BJ (cell line): ENCODE data around the gene ALPK1. TPM values are rescaled to one million over a fixed set of nuclear protein-coding genes. Genes with fewer than 3 reads are reported as not detected.

Experiments used
- polyA plus RNA-seq: library from polyadenylated mRNA; depleted of rRNA; stranded (reverse); fragments of >200 nt; gene quantifications from 2 replicates; pipeline ENCODE4 v1.2.3, GENCODE V29; 2011; rRNA removed

The ALPK1 gene
- polyA plus RNA-seq, 1 experiment: 7.6 TPM

Other genes with a start within 250 kb of the ALPK1 start
- 0.45 and 0.91 TPM in 2 replicates for gene FAM241A, start 151.9 kb upstream of the ALPK1 start, polyA plus RNA-seq
- gene AP1AR, start 65.6 kb upstream of the ALPK1 start, polyA plus RNA-seq: 3.3 and 8.3 TPM in 2 replicates
- 2.2 and 5.6 TPM in 2 replicates for gene TIFA, start 11.5 kb upstream of the ALPK1 start, polyA plus RNA-seq
- gene NEUROG2, start 218.8 kb downstream of the ALPK1 start, polyA plus RNA-seq: not detected in 2 replicates